K562 (cell line): ENCODE data around the gene ICAM1. TPM values are rescaled to one million over a fixed set of nuclear protein-coding genes. Genes with fewer than 3 reads are reported as not detected.

Source experiments
- CBFA2T3 ChIP-seq: fragments of 450-650 bp; IDR thresholded peaks from 2 replicates; pipeline ENCODE4 v1.6.1; 2017
- EWSR1 ChIP-seq: fragments of 450-650 bp; IDR thresholded peaks from 2 replicates; pipeline ENCODE4 v1.6.1; 2018; ENCODE audit warnings: borderline replicate concordance, mild to moderate bottlenecking, low read depth, moderate library complexity; ENCODE audit not compliant: partially characterized antibody
- KAT2B ChIP-seq: IDR thresholded peaks from one replicate; pipeline ENCODE4 v1.6.1; 2012; ENCODE audit warnings: low read depth, mild to moderate bottlenecking, control low read depth, inconsistent platforms, low read length, moderate library complexity
- POLR3A ChIP-seq: IDR thresholded peaks from 2 replicates; pipeline ENCODE4 v1.6.1; 2011; ENCODE audit warnings: borderline replicate concordance, mild to moderate bottlenecking, moderate library complexity; ENCODE audit not compliant: insufficient read length, insufficient read depth; ENCODE audit errors: extremely low read depth
- PRDM10 ChIP-seq: fragments of 450-650 bp; IDR thresholded peaks from 2 replicates; pipeline ENCODE4 v1.6.1; 2018; ENCODE audit not compliant: partially characterized antibody
- TAF7 ChIP-seq: fragments of 450-650 bp; IDR thresholded peaks from 2 replicates; pipeline ENCODE4 v1.6.1; 2016; ENCODE audit warnings: missing genetic modification characterization, missing compliant biosample characterization
- USF1 ChIP-seq: sonication (generic); formaldehyde crosslinking; IDR thresholded peaks from 2 replicates; pipeline ENCODE4 v1.9.0; 2022; ENCODE audit warnings: mild to moderate bottlenecking, missing genetic modification reagents
- ZBTB7A ChIP-seq: IDR thresholded peaks from 2 replicates; pipeline ENCODE4 v1.6.1; 2011; ENCODE audit warnings: low read depth, mild to moderate bottlenecking, low read length, moderate library complexity, borderline replicate concordance; ENCODE audit not compliant: control insufficient read depth
- ZC3H4 ChIP-seq: sonication (generic); formaldehyde crosslinking; IDR thresholded peaks from 2 replicates; pipeline ENCODE4 v1.9.0; 2021; ENCODE audit warnings: missing genetic modification reagents, borderline replicate concordance
- ZNF143 ChIP-seq: sonication (generic); formaldehyde crosslinking; IDR thresholded peaks from 2 replicates; pipeline ENCODE4 v1.9.0; 2022; ENCODE audit warnings: mild to moderate bottlenecking, missing genetic modification reagents
- polyA plus RNA-seq, 8 experiments: library from polyadenylated mRNA; depleted of rRNA in 4 of 8; stranded (reverse) in 5 of 8; unstranded in 3 of 8; fragments of >200 nt; fragmentation: Nextera tagmentation in 2 of 8; fragmentation: Illumina TruSeq in 1 of 8; extraction: Ambion mirVana in 2 of 8; extraction: Trizol in 1 of 8; gene quantifications; 2 replicates each; pipeline versions ENCODE4 v1.2.1 to v1.2.3, GENCODE V29; 2011 to 2014; ENCODE audit warnings: inconsistent platforms in 1 of 8, missing spikeins in 1 of 8
- total RNA-seq, 7 experiments: library from RNA; depleted of rRNA in 6 of 7; stranded (reverse); fragments of >200 nt in 6 of 7; fragmentation: Illumina TruSeq in 2 of 7; extraction: Trizol in 2 of 7; gene quantifications; 2 replicates each; pipeline versions ENCODE4 v1.2.1 to v1.2.3, GENCODE V29; 2011 to 2021; ENCODE audit warnings: low replicate concordance in 1 of 7
- TF ChIP-seq, protein P1 (sequence below), 2 experiments: fragments of 200-800 bp in 1 of 2; sonication (Bioruptor generic) in 1 of 2; sonication (generic) in 1 of 2; formaldehyde crosslinking in 1 of 2; IDR thresholded peaks in 1 of 2; conservative IDR thresholded peaks in 1 of 2; 2 replicates each; pipeline versions ENCODE4 v1.5.0 to v1.6.1; 2016 to 2020; ENCODE audit warnings: missing compliant biosample characterization in 1 of 2, missing genetic modification characterization in 1 of 2, missing genetic modification reagents in 1 of 2

Gene ICAM1
- total and polyA plus RNA-seq, 9 of the 15 experiments (the other 6 are each of a cell fraction or from before 2014, with no cell fraction given) = 2.3 to 24.4 (median 13.4) TPM

DNA sequence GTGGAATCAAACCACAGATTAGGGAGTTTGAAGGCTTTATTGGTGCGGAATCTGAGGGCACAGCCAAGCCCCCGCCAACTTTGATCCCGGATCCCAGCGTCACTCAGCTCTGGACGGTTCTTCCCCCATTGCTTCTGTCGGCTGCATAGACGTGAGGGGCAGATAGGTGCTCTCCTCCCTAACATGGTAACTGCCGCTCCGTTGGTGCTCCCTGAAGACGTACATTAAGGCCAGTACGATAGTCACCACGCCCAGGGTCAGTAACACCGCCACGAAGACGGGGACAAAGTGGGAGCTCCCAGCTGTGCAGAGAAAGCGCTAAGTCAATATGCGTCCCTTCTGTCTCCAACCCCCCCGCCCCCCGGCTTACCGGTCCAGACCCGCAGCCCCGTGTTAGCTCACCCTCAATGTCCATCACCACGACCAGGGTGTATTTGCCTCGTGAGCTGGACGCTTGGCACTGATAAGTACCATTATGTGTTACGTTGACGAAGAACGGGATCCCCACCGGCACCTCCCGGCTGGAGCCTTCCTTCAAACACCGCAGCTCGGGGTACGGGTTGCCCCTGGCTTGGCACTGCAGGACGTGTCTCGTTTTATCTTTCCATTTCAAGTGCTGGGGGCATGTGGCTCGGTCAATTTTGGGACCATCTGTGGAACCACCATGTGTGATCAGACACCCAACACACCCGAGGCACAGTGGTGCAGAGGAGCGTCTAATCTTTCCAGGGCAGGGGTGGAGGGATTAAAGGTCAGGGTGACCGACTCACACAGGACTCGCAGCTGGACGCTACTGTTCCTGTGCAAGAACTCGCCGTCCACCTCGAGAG lies 63.1 kb downstream of the ICAM1 start (continued):
- no peak for TF ChIP-seq POLR3A
- peak; percentile 91 for TF ChIP-seq CBFA2T3
- TF ChIP-seq, protein P1, sequence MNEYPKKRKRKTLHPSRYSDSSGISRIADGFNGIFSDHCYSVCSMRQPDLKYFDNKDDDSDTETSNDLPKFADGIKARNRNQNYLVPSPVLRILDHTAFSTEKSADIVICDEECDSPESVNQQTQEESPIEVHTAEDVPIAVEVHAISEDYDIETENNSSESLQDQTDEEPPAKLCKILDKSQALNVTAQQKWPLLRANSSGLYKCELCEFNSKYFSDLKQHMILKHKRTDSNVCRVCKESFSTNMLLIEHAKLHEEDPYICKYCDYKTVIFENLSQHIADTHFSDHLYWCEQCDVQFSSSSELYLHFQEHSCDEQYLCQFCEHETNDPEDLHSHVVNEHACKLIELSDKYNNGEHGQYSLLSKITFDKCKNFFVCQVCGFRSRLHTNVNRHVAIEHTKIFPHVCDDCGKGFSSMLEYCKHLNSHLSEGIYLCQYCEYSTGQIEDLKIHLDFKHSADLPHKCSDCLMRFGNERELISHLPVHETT (CRISPR knock-in tag; conservative IDR thresholded peaks at IDR 0.05 in 1 of 2, IDR thresholded peaks at IDR 0.05 in 1 of 2) = no peak
- TF ChIP-seq PRDM10 = peak; percentile 5
- TF ChIP-seq EWSR1 = no peak
- no peak for TF ChIP-seq KAT2B
- no peak for TF ChIP-seq TAF7 (tag)
- peak; percentile 64; the same call in 1 of the 2 replicates for TF ChIP-seq ZC3H4 (CRISPR knock-in tag)
- peak; percentile 62; the same call in 1 of the 2 replicates for TF ChIP-seq ZBTB7A
- no peak for TF ChIP-seq ZNF143 (CRISPR knock-in tag)
- no peak for TF ChIP-seq USF1
